EH (cell line): ENCODE data around the gene BPNT1.
"Not testable (repeated sequence)": the region's sequence is repeated elsewhere in the genome, so short reads cannot be mapped to it uniquely, and the experiment has no call there.

ENCODE experiments used
- DNase-seq: peaks from one replicate; pipeline ENCODE4 v3.0.0-alpha.2; 2015; ENCODE audit warnings: low read depth

BPNT1 gene, protein sequence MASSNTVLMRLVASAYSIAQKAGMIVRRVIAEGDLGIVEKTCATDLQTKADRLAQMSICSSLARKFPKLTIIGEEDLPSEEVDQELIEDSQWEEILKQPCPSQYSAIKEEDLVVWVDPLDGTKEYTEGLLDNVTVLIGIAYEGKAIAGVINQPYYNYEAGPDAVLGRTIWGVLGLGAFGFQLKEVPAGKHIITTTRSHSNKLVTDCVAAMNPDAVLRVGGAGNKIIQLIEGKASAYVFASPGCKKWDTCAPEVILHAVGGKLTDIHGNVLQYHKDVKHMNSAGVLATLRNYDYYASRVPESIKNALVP

DNA sequence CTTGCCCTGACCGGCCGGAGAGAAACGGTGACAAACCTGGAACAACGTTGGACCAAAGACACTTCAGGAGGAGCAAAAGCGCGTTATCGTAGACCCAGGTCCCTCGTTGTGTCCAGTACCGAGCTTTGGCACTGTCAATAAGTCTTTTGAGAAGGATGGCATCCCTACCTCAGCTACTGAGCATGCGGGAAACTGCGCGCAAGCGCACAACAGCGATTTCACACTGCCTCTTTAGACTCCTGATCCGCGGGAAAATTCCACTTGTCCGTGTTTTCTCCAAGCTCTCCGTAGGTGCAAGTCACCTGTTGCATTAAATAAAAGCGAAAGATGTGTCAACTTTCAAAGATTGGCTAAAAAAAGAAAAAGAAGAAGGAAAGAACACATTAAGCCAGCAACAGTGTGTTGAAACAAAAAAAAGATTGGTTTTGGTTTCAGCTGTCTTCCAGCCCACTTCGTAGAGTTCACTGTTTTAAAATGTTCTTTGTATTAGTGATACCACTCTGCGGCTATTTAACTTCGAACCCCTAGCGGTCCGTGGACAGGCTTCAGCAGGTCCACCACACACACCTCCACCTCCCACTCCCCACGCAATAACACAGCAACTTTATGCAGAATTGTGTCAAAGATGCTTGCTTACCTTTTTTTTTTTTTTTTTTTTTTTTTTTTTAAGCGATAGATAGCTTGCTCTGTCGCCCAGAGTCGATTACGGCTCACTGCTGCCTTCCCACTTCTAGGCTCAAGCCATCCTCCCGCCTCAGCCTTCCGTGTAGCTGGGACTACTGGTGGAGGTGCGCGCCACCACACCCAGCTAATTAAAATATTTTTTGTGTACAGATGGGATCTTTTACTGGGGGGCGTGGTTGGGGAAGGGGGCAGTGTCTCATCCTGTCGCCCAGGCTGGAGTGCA, at the start of gene BPNT1:
TSS of gene BPNT1 (minus strand) at position 139 of the 907 bp plus-strand sequence. CDS start 9,942 bp downstream, outside the sequence.
- peak; percentile 92 for DNase-seq

DNA sequence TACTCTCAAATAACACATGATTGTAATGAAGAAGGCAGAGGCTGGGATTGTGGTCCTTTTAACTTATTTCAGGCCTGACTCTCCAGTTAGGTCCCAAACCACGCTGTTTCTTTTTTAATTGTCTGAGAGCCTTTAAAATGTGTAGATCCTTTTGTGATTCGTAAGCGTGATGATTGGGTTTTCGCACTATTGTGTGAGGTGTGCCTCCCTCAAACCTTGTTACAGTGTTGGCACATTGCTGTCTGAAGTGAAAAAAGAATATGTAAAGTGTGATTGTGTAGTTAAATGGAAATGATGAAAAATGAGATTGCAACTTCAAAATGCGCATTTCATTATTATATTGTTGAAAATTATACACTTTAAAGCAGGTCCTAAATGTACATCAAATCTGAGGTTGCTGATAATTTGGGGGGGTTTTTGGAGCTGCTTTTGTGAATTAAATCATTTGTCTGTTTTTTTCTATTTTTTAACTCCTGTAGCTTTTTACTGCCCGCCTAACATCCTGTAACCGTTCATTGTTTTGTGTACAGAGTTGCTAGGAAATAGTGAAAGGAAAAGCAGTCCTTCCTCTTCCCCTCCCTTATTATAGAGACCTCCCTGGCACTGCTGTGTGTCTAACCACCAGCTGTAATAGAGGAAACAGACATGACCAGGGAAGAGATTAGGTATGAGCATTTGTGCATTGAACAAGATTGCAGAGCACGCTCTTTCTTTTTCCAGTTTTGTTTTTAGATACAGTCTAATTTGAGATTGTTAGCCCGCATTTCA, 47.6 kb upstream of the BPNT1 start:
- no peak for DNase-seq

DNA sequence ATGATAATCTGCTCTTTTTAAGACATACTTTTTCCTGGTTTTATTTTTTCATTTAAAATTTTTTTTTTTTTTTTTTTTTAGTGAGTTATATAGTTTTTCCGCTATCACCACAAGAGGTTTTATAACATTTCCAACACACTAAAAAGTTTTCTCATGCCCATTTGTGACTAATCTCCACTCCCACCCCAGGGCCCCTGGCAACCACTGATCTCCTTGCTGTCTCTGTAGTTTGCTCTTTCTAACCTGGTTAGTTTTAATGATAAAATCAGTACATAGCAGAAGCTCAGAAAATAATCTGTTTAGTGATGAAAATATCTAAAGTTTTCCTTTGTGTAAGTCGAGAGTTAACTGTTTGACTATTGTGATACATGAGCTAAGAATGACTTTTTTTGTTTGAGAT, 46.2 kb upstream of the BPNT1 start:
- DNase-seq = no peak

DNA sequence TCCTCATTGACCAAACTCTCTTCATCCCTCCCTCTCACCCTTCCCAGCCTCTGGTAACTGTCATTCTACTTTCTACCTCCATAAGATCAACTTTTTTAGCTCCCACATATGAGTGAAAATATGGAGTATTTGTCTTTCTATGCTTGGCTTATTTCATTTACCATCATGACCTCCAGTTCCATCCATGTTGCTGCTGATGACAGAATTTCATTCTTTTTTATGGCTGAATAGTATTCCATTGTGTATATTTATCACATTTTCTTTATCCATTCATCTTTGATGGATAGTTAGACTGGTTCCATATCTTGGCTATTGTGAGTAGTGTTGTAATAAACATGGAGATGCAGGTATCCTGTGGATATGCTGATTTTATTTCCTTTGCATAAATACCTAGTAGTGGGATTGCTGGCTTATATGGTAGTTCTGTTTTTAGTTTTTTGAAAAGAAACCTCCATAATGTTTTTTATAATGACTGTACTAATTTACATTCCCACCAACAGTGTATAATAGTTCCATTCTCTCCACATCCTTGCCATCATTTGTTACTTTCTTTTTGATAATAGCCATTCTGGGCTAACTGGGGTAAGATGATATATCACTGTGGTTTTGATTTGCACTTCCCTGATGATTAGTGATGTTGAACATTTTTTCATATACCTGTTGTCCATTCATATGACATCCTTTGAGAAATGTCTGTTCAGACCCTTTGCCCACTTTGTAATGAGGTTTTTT, 40.1 kb upstream of the BPNT1 start:
- no peak for DNase-seq

DNA sequence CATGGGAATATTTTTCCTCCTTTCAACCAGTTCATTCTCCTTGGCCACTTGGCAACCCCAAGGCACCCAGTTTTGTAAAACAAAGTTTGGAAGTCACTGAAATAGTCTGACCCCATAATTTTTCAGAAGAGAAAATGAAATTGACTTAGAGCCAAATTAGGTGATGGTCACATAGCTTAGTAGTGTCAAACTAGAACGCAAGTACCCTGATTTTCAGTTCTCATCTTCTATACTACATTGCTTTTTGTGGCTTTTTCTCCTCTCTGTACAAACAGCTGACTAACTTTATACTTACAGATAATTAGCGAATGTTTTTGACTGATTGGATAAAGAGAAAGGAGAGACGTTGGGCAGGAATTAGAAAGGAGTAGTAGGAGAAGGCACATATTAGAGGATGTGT, 37.5 kb upstream of the BPNT1 start:
- DNase-seq = no peak

DNA sequence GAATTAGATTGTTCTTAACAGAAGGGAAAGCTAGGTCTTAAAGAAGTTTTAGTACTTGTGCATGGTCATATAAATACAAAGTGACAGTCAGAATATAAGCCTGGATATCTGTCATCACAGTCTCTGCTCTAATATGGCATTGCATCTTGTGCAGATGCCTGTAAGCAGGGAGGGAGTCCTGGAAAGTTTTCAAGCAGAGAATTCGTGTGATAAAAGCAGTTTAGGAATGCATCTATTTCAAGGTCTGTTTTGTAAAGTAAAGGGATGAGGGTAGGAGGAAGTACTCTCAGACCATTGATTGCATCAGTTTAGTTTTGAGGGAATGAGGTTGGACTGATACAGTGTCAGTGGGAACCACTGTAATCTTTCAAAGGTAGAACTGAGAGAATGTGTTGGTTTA, 35.0 kb upstream of the BPNT1 start:
- DNase-seq = peak; percentile 72

DNA sequence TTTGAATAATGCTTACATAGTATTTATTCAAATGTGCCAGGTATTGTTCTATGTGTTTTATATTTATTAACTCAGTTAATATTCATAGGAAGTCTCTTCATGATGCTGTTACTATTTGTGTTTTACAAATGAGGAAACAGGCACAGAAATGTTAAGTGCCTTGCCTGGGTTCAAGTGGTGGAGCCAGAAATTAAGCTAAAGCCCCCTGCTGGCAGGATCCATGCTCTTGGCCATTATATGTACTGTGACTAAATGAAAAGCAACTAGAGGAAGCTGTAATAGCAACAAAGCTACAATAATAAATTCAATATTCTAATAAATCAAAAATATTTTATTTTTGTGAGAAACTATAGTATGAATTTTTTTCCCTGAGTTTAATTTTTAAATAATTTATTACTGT, 34.3 kb upstream of the BPNT1 start:
- peak; percentile 6 for DNase-seq

DNA sequence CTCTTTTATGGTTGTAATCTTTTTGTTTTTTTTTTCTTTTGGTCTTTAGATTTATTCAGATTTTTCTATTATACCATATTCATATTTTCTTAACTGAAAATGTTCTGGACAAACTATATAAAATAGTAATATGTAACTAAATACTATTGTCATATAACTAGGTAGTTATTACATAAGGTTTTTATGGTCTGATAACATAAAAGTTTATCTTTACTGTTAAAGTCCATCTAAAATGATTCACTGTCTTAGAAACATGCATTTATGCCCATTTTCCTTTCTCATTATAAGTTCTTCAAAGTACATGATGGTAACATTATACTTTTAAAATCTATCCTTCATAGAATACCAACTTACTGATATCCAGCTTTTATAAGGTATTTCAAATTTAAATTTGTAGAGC, 33.5 kb upstream of the BPNT1 start:
- DNase-seq = no peak

DNA sequence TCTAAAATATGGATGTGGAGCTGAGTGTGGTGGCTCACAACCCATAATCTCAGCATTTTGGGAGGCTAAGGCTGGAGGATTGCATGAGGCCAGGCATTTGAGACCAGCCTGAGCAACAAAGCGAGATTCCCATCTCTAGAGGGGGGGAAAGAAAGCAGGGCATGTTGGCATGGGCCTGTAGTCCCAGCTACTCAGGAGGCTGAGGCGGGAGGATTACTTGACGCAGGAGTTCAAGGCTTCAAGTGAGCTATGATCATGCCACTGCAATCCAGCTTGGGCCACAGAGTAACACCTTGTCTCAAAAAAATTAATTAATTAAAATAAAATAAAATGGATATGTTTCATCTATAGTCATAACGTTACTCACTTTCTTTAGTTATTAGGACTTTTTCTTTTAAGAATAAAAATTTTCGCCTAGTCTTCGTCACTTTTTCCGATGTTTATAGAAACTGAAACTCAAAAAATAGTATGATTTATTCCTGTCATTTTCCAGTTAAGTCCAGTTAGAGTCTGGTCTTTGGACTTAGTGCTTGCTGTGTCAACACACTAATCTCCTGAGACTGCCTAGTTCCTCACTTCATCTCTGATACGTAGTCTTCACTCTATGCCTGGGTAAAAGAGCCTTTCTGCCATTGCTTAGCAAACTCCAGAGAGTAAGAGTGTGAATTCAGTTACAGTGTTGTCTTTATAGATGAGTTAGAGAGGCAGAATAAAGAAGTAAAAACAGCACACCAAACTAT, 32.4 kb upstream of the BPNT1 start:
- DNase-seq = no peak

DNA sequence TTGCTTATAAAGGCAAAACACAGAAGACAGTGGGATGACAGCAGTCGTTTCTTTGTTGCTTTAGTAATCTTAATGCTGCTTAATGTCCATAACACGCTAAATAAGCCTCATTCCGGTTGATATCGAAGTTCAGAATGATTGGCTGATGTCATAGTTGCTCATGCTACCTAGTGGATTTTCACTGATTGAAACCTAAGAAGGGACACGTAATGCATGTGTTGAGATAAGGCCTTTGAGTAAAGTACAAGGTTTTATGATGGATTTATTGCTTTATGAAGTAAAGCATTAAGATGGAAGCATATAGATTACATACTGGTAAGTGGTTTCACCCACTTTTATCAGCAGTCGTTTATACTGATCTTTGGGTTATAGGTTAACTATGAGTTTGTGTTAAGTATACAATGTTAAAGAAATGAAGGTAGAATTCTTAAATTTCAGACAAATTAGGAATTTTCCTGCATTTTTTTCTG, 29.5 kb upstream of the BPNT1 start:
- DNase-seq = no peak

DNA sequence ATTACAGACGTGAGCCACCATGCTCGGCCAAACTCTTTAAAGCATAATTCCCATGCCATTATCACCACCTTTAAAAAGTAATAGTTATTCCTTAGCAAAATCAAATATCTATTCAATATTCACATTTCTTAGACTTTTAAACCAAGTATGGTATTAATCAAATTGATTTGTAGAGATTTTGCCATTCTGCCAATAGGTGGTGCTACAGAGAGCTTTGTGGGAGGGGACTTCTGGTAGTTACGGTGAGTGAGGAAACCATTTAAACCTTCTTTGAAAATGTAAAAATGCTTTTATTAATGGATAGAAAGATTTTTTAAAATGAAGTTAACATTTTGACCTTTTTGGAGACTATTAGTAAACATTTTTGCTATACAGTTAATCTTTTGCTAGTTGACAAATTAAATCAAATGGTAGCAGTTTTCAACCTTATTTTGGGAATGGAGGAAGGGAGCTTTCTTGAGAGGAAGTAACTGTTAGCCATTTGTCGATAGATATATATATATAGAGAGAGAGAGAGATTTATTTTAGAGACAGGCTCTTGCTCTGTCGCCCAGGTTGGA, 23.6 kb upstream of the BPNT1 start:
- DNase-seq = peak; percentile 35

DNA sequence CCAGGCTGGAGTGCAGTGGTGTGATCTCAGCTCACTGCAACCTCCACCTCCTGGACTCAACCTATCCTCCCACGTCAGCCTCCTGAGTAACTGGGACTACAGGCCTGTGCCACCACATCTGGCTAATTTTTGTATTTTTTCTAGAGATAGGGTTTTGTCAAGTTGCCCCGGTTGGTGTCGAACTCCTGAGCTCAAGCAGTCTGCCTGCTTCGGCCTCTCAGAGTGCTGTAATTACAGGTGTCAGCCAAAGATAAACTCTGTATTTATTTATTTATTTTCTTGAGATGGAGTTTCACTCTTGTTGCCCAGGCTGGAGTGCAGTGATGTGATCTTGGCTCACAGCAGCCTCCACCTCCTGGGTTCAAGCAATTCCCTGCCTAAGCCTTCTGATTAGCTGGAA, 23.0 kb upstream of the BPNT1 start:
- not testable (repeated sequence) for DNase-seq

DNA sequence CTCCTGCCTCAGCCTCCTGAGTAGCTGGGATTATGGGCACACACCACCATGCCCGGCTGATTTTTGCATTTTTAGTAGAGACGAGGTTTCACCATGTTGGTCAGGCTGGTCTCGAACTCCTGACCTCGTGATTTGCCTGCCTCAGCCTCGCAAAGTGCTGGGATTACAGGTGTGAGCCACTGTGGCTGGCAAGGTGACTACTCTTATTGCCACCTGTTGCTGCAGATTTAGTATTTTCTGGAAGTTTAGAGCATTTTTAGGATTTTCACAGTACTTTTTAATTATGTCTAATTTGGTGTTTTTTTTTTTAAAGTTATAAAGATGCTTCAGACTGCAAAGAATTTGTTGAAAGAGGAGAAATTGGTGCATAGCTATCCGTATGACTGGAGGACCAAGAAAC, 20.9 kb upstream of the BPNT1 start:
- not testable (repeated sequence) for DNase-seq

DNA sequence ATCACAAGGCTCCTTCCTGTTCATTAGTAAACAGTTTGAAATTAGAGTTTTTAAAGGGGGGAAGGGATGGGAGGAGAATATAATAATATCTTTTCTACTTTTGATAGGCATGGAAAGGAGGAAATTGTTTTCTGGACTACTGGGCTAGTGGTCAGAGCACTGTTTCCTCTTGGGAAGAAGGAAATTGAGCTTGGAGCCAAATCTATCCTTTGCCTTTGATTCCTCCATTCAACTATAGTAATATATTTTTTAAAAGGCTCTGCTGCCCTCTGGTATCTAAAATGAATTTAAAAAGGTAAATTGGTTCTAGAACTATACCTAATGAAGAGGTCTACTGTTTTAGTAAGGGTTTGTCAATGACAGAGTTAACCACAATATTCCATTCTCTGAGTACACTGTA, 10.2 kb upstream of the BPNT1 start:
- no peak for DNase-seq

DNA sequence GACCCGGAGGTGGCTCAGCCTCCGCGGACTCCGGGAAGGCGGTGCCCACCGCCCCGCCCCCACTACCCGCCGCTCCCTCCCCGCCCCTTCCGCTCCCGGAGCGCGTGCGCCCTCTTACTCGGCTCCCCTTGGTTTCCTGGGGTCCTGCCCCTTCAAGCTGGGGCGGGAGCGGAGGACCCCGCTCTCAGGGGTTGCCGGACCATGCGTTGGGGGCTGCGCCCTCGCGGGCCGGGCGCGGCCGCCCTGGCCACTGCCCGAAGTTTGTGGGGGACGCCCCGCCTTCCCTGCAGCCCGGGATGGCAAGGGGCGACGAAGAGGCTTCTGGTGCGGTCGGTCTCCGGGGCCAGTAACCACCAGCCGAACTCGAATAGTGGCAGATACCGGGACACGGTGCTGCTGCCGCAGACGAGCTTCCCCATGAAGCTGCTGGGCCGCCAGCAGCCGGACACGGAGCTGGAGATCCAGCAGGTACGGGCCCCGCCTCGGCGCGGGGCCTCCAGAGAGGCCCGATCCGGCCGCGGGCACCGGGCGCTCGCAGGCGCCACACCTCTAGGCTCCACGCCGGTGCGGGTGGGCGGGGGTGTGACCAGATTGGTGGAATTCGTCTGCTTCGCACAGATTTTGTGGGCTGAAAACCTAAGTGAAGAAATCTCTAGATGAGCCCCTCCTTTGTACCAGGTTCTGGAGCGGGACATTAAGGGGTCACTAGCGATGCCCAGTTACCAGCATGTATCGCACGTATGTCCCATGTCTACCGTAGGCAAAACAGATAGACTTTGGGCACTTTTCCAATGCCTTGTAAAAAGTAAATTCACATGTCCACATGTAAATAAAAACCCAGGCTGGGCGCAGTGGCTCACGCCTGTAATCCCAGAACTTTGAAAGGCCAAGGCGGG, 4.7 kb upstream of the BPNT1 start, which contains the start of gene IARS2:
TSS of gene IARS2 (plus strand) at position 117 of the 896 bp plus-strand sequence. CDS start at position 202, 85 bp downstream.
- peak; percentile 85 for DNase-seq

DNA sequence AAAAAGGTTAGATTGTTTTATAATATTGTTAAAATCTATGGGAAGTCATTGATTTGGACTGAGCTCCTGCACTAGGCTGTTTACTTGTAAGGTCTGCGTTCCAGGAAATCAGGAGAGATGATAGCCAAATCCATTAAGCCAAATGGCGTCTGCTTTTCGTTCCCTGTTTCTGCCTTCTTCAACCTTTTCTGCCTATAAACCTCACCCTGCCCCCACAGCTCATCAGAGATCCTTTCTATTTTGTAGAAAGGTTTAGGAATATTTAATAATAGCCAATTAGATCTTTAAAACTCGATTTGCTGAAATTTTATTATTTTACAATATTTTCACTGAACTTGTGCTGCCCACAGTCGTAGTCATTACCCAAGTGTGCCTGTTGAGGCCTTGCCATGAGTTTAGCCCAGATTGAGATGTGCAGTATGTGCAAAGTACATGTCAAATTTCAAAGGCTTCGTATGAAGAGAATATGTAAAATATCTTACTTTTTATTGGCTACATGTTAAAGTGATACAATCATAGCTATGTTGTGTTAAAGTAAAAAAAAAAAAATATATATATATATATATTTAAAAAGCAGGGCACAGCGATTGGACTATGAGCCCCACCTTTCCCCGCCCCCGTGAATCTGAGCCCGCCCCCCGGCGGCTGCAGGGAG, 3.9 kb upstream of the BPNT1 start:
- DNase-seq = no peak

DNA sequence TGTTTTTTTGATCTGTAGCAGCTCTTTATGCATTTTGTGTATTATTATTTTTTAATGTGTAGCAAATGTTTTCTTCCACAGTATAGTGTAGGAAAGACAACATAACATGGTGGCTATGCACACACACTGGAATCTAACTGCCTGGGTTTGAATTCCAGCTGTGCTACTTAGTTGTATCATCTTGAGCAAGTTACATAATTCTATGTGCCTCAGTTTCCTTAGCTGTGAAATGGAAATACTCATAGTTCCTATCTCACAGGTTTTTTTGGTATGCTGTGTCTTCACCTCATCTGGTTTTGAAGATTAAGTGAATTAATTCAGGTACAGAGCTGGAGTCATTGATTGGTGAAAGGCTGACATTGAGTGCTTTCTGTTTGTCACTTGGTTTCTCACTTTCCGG, 3.1 kb upstream of the BPNT1 start:
- DNase-seq = no peak

DNA sequence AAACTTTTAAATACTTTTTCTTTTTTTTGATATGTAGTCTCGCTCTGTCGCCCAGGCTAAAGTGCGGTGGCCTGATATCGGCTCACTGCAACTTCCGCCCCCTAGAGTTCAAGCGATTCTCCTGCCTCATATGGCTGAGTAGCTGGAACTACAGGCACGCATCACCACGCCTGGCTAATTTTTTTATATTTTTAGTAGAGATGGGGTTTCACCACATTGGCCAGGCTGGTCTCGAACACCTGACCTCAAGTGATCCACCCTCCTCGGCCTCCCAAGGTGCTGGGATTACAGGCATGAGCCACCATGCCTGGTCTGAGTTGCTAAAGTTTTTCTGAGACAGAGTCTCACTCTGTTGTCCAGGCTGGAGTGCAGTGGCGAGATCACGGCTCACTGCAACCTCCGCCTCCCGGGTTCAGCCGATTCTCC, 3.3 kb downstream of the BPNT1 start:
- DNase-seq = not testable (repeated sequence)

DNA sequence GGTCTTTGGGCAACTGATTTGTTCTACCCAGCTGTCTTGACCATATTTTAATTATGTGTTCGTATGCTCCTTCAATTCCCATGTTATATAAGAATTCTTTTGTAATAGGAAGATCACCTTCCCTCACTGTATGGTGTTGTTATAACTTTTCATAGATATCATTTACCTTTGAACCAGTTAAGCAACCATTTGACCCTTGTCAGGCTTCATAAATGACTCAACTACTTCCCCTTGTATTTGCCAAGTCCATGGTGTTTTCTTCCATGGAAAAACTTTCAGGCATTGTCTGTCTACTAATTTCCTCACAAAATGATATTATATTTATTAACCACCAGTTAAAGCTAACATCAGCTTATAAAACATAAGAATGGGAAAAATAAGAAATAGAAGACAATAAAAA, 5.1 kb downstream of the BPNT1 start:
- DNase-seq = no peak
